Nephron (organoid): ENCODE data around the gene ALK.

Source experiments
- H3K27ac Mint-ChIP-seq, 3 experiments: 2 replicates each; pipeline ENCODE4 v1.8.0; 2020; ENCODE audit warnings: mixed read lengths in 3 of 3, mild to moderate bottlenecking in 2 of 3, moderate library complexity in 1 of 3
- H3K27me3 Mint-ChIP-seq: 2 replicates; pipeline ENCODE4 v1.8.0; 2021; ENCODE audit warnings: low read depth, mild to moderate bottlenecking, moderate library complexity, mixed read lengths
- H3K36me3 Mint-ChIP-seq: 2 replicates; pipeline ENCODE4 v1.8.0; 2020; ENCODE audit warnings: low read depth, mixed read lengths
- H3K4me1 Mint-ChIP-seq: 2 replicates; pipeline ENCODE4 v1.8.0; 2020; ENCODE audit warnings: mixed read lengths
- H3K4me3 Mint-ChIP-seq, 3 experiments: 2 replicates each; pipeline ENCODE4 v1.8.0; 2020; ENCODE audit warnings: mild to moderate bottlenecking in 3 of 3, mixed read lengths in 3 of 3, moderate library complexity in 2 of 3
- H3K9me3 Mint-ChIP-seq: 2 replicates; pipeline ENCODE4 v1.8.0; 2020; ENCODE audit warnings: mixed read lengths
- CTCF ChIP-seq, 3 experiments: fragments of 200-600 bp; sonication (generic); IDR thresholded peaks; one replicate each; pipeline ENCODE4 v1.5.0; 2021; ENCODE audit warnings: antibody characterized with exemption in 3 of 3; ENCODE audit not compliant: unreplicated experiment in 3 of 3

Gene ALK

GRCh38 chr2:29349316-29350030 lies 571.9 kb downstream of the ALK start:
- no peaks in the 10 kb centered on the region for H3K9me3 Mint-ChIP-seq
- TF ChIP-seq CTCF (IDR thresholded peaks at IDR 0.05; ENCODE audit: unreplicated experiment in 3 of 3), result no peak
- no peaks in the 10 kb centered on the region for H3K36me3 Mint-ChIP-seq
- no peaks in the 10 kb centered on the region for H3K4me1 Mint-ChIP-seq
- no peak overlapping the region for H3K27ac Mint-ChIP-seq
- no peak overlapping the region for H3K4me3 Mint-ChIP-seq
- peaks cover 53% of the 10 kb centered on the region for H3K27me3 Mint-ChIP-seq

GRCh38 chr2:29347774-29348461 lies 573.5 kb downstream of the ALK start:
- no peaks in the 10 kb centered on the region for H3K4me1 Mint-ChIP-seq
- no peak for TF ChIP-seq CTCF (IDR thresholded peaks at IDR 0.05; ENCODE audit: unreplicated experiment in 3 of 3)
- H3K36me3 Mint-ChIP-seq, result no peaks in the 10 kb centered on the region

GRCh38 chr2:29345236-29345635 lies 576.1 kb downstream of the ALK start:
- TF ChIP-seq CTCF (IDR thresholded peaks at IDR 0.05; ENCODE audit: unreplicated experiment in 3 of 3), result no peak
- Mint-ChIP-seq H3K4me1 (no peaks in the 10 kb centered on the region), H3K36me3 (no peaks in the 10 kb centered on the region), H3K27ac (no peak overlapping the region), H3K9me3 (no peaks in the 10 kb centered on the region), H3K27me3 (peaks cover 51% of the 10 kb centered on the region), H3K4me3 (no peak overlapping the region)

More at GRCh38 chr2:29347774-29348461, 573.5 kb downstream of the ALK start:
- H3K27me3 Mint-ChIP-seq, result peaks cover 57% of the 10 kb centered on the region
- no peak overlapping the region for H3K4me3 Mint-ChIP-seq
- H3K9me3 Mint-ChIP-seq, result no peaks in the 10 kb centered on the region
- H3K27ac Mint-ChIP-seq, result no peak overlapping the region

- Mint-ChIP-seq H3K36me3 (no peaks in the 10 kb centered on the region), H3K4me1 (no peaks in the 10 kb centered on the region), H3K27ac (no peak overlapping the region), H3K4me3 (no peak overlapping the region), H3K27me3 (peaks cover 51% of the 10 kb centered on the region), H3K9me3 (no peaks in the 10 kb centered on the region)
- TF ChIP-seq CTCF (IDR thresholded peaks at IDR 0.05; ENCODE audit: unreplicated experiment in 3 of 3), result no peak
Observed at GRCh38 chr2:29343830-29344229, 577.6 kb downstream of the ALK start.

- Mint-ChIP-seq H3K4me3 (no peak overlapping the region), H3K4me1 (peaks cover 27% of the 10 kb centered on the region), H3K27ac (peak overlapping the region in 1 of 3 experiments; percentile 52), H3K9me3 (no peaks in the 10 kb centered on the region), H3K27me3 (peaks cover 23% of the 10 kb centered on the region), H3K36me3 (no peaks in the 10 kb centered on the region)
- no peak for TF ChIP-seq CTCF (IDR thresholded peaks at IDR 0.05; ENCODE audit: unreplicated experiment in 3 of 3)
Observed at GRCh38 chr2:29336341-29337241, 584.8 kb downstream of the ALK start.
